Measurements from ENCODE around the gene ACSM5.
"Not testable (repeated sequence)": the region's sequence is repeated elsewhere in the genome, so short reads cannot be mapped to it uniquely, and the experiment has no call there.

ACSM5 gene

DNA sequence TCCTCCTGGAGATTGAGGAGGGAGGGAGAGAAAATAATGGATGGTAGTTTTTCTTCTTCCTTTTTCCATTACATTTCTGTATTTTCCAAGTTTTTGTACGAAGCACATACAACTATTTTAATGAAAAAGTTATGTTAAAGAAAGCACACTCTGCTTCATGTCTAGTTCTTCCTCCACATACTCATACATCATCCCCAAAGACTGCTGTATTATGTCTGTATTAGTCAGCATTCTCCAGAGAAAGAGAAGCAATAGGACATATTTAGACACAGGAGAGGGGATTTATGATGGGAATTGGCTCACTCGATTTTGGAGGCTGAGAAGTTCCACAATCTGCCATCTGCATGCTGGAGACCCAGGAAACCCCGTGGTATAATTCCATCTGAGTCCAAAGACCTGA lies 31.9 kb downstream of the ACSM5 start:
- FAIRE-seq (no peak), DNase-seq (ENCODE audit: insufficient read length, low spot score) (no peak)
- TF ChIP-seq POU2F2 (IDR thresholded peaks at IDR 0.05; ENCODE audit: low read depth, low read length) (no peak), POLR2AphosphoS5 (IDR thresholded peaks at IDR 0.05; ENCODE audit: low read depth, low read length) (no peak), POLR2A (IDR thresholded peaks at IDR 0.05; ENCODE audit: low read depth, low read length) (no peak), PAX5 (IDR thresholded peaks at IDR 0.05; ENCODE audit: insufficient read depth, low read length, severe bottlenecking) (no peak), SPI1 (IDR thresholded peaks at IDR 0.05; ENCODE audit: low read depth, low read length) (no peak), TAF1 (IDR thresholded peaks at IDR 0.05; ENCODE audit: low read depth, low read length) (no peak)

DNA sequence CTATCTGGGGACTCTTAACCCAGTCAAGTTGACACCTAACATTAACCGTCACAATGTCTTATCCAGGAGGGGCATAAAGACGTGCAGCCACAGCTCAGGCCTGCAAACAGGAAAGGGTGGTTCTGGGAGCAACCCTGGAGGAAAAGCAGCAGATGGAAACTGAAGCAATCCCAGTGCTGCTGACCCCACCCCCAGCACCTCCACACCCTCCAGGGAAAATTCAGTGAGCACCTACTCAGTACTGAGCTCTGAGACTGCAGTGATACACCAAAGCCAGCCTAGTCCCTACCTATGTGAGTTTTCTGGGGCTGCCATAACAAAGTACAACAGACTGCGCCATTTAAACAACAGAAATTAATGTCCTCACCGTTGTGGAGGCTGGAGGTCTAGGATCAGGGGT lies 32.5 kb downstream of the ACSM5 start:
- not testable (repeated sequence) for FAIRE-seq; DNase-seq (ENCODE audit: insufficient read length, low spot score)

DNA sequence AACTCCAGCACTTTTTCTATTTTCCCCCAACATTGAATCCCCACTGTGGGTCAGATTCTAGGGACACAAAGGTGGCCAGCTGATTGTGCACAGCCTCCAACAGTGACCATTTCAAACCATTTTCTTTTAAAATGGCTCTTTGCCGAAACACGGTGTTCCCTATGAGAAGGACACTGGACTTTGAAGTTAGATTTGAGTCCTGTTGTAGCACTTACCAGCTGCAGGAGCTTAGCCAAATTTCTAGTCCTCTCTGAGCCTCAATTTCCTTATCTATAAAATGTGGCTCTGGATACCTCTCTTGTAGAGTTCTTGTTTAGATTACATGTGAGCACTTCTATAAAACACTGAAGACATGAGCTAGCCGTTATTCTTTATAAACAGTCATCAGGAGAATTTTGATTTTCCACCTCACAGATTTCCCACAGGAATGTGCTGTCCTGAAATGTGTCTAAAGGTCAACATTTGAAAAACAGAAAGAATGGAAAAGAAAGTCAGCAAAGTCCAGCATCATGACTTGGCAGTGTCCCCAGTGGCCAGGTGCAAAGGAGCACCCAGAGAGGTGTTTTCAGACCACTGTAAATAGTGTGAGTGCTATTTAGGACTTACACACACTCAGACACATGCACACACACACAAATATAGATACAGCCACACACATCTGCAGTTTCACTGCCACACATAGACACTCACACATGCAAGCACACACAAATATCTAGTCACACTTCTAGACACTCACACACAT lies 37.5 kb downstream of the ACSM5 start:
- FAIRE-seq; DNase-seq (ENCODE audit: insufficient read length, low spot score): not testable (repeated sequence)

DNA sequence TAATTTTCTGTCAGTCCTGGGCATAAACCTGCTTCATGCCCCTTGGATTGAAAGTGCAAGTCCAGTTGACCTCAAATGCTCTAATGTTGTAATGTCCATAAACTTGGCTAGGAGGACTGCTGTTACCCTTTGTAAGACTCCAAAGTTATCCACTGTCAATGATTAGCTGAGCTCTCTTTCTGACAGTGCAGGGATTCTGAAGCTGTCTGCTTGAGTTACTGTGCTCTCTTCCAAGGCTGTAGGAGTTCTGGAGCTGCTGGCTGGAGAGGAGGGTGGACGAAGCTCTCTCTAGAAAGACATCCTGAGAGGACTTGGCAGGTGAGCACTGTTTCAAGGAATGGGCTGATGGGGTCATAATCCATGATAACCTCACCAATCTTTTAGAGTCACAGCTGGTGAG lies 42.0 kb downstream of the ACSM5 start, which contains the start of gene ACSM2A:
Gene ACSM2A (plus strand): TSS at position 158 of the 400 bp plus-strand sequence. CDS start 8,594 bp downstream, outside the sequence.
- DNase-seq (ENCODE audit: insufficient read length, low spot score); FAIRE-seq: not testable (repeated sequence)

DNA sequence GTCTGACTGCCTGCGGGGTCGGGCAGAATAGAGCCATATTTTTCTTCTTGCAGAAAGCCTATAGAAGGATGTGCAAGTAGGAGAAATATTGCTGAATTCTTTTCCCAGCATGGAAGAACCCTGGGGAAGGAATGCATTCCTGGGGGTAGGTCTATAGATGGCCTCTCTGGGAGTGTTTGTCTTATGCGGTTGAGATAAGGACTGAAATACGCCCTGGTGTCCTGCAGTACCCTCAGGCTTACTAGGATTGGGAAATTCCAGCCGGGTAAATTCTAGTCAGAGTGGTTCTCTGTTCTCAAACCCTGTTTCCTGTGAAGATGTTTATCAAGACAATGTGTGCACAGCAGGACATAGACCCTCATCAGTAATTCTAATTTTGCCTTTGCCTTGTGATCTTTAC lies 44.3 kb downstream of the ACSM5 start:
- FAIRE-seq; DNase-seq (ENCODE audit: insufficient read length, low spot score): not testable (repeated sequence)

DNA sequence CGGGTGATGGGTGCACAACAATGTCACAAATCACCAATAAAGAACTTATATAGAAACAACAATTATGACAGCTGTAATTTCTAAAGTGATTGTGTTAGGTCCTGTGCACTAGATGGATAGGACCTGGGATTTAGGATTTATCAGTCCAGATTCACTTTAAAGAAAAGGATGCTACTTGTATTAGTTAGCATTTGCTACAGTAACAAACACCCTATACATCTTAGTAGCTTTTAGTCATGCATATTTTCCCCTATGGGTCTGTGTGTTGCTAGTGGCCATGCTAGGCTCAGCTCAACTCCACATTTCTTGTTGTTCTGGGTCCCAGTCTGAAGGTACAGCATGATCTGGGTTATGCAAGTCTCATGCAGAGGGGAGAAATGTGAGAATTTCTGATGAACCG lies 49.9 kb downstream of the ACSM5 start:
- not testable (repeated sequence) for FAIRE-seq; DNase-seq (ENCODE audit: insufficient read length, low spot score)

DNA sequence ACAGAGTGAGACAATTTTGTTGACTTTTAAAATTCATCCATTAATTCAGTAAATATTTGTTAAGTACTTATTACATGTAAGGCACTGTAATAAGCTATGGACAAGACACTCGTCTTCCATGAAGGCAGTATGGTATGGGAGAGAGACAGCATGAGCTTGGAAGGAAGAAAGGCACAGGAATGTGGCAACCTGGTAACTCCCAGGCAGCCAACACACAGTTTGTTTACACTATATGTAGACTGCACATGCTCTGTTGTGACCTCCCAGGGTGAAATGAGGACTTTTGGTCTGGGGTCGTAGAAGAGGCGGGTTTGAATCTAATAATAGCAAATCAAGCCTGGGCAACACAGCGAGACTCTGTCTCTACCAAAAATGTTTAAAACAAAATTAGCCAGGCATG lies 51.0 kb downstream of the ACSM5 start:
- not testable (repeated sequence) for DNase-seq (ENCODE audit: insufficient read length, low spot score); FAIRE-seq

DNA sequence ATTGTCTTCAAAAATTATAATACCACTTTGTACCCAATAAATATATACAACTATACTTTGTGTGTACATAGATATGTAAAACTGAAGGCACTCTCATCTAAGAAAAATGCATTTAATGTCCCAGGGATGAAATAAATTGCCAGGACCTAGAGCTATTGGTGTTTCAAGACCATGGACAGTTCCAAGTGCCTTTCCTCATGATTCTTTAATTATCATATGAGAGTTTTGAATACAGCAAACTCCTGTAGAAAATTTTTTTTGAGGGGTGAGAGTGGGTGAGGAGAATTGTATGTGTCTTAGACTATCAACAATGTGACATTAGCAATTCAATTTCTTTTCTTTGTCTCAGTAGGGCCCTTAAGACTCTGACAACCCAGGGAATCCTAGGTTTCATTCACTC lies 59.6 kb downstream of the ACSM5 start:
- not testable (repeated sequence) for FAIRE-seq; DNase-seq (ENCODE audit: insufficient read length, low spot score)

DNA sequence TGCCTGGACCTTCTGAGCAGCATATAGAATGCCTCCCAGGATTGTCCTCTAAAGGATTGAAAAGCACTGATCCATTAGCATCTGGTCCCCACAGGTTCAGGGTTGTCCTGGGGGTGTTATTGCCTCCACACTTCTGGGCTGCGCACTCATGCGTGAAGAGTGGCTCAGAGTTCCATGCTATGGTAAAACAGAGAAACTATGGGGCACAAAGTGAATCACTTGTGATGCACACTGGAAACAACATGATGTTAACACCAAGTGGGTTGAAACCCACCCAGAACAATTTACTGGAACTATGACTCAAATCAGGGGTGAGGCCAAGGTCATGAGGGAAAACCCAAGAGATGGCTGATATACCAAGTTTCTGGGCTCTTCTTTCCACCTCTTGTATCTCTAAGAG lies 60.6 kb downstream of the ACSM5 start:
- not testable (repeated sequence) for FAIRE-seq; DNase-seq (ENCODE audit: insufficient read length, low spot score)

DNA sequence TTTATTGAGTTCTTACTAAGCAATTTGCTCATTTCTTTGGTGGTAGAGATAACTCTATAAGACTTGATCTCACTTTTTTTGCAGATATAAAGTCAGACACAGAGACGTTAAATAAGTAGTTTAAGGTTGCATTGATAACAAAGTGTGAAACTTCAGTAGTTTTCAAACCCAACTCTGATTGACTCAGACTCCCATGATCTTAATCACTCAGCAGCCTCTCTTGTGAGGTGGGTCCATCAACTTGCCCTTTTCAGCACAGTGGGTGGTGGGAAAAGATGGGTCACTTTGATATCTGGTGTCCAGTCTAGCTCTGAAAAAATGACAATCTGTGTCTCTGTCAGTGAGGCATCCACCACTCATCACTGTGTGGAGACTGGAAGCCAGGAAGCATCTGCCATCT lies 61.4 kb downstream of the ACSM5 start:
- not testable (repeated sequence) for DNase-seq (ENCODE audit: insufficient read length, low spot score); FAIRE-seq

DNA sequence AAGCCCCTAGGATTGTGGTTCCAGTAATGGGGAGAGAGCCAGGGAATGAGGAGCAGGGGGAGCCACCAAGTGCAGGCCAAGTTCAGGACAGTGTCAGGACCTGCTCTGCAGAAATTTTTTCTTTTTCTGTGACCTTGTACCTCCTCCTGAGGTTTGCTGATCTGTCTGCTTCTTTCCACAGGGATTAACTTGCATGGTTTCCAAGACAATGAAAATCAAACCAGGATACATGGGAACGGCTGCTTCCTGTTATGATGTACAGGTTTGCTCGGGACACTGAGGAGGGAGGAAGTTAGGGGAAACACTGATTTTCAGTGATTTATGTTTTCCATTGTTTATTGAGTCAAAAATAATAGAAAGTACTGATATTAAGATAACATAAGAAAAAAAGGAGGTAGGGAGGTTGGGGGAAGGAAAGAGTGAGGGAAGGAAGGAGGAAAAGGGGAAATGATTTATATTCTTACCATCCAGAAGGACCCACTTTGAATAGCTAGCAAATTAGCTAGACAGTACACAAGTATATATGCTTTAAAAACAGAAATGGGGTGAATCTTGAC lies 67.9 kb downstream of the ACSM5 start:
- not testable (repeated sequence) for DNase-seq (ENCODE audit: insufficient read length, low spot score); FAIRE-seq

DNA sequence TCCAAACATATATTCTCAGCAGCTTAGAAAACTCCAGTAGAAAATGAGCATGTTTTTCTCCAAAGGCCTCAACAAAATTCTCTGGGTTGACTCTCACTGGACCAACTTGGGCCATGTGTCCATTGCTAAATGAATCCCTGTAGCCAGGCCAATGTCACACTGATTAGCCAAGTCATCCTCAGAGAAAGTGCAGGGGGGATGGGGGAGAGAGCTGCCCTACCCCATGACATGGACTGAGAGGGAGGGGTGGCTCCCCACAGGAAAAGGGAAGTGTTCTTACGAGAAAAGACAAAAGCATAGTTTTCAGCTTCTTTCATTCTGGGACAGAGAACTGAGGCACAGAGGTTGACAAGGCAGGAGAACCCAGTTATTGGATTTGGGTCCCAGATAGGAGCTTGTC lies 74.7 kb downstream of the ACSM5 start:
- not testable (repeated sequence) for DNase-seq (ENCODE audit: insufficient read length, low spot score); FAIRE-seq

DNA sequence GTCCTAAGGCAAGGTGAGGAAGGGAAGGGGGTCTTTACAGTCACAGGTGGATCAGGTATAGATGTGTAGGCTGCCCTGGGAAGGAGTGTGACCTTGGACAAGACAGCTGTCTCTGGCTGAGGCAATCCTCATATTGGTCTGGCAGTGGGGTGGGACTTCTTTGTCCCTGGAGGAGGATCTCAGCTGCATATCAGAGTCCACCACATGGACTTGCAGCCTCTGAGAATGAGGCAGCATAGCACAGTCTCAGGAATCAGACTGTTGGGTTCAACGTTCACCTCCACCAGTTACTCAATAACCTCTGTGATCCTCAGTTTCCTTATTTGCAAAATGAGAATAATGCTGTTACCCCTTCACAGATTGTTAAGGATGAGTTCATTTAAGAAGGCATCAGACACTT lies 75.4 kb downstream of the ACSM5 start:
- DNase-seq (ENCODE audit: insufficient read length, low spot score) (no peak), FAIRE-seq (no peak)
- TF ChIP-seq POLR2AphosphoS5 (IDR thresholded peaks at IDR 0.05; ENCODE audit: low read depth, low read length) (no peak), POU2F2 (IDR thresholded peaks at IDR 0.05; ENCODE audit: low read depth, low read length) (no peak), POLR2A (IDR thresholded peaks at IDR 0.05; ENCODE audit: low read depth, low read length) (no peak), TAF1 (IDR thresholded peaks at IDR 0.05; ENCODE audit: low read depth, low read length) (no peak), SPI1 (IDR thresholded peaks at IDR 0.05; ENCODE audit: low read depth, low read length) (no peak), PAX5 (IDR thresholded peaks at IDR 0.05; ENCODE audit: insufficient read depth, low read length, severe bottlenecking) (no peak)

DNA sequence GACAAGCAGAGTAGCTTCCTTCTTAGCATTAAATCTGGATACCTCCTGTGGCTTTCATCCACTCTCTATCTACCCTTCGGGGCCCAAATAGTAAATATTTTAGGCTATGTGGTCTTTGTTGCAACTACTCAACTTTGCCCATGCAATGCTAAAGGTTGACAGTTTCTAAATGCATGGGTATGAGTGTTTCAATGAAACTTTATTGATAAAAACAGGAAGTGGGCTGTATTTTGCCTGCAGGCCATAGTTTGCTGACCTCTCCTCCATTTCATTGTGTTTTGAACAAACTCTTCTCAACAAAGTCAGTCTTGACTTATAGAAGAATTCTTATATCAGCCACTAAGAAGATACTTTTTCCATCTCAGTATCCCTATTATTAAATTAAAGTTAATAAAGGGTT lies 76.1 kb downstream of the ACSM5 start:
- no peak for FAIRE-seq
- no peak for DNase-seq (ENCODE audit: insufficient read length, low spot score)
- no peak for TF ChIP-seq TAF1 (IDR thresholded peaks at IDR 0.05; ENCODE audit: low read depth, low read length)
- TF ChIP-seq SPI1 (IDR thresholded peaks at IDR 0.05; ENCODE audit: low read depth, low read length): 0 out of 2 replicates have a peak, but pooled peaks have one; percentile 5
- no peak for TF ChIP-seq POLR2AphosphoS5 (IDR thresholded peaks at IDR 0.05; ENCODE audit: low read depth, low read length)
